Activated CD4-positive, alpha-beta T cell treated with anti-CD3 and anti-CD28 coated beads, Interleukin-2, amount 50 U/mL, for 4 hours (primary cell): ENCODE measurements around the gene ZNF784.
A peak's percentile ranks its signal among the peaks of the same experiment; 100 is the strongest.

Experiments
- DNase-seq, 2 experiments: peaks; one replicate each; pipeline ENCODE4 v3.0.0-alpha.2; 2020

The ZNF784 gene

GRCh38 chr19:55642153-55643002 lies 18.0 kb upstream of the ZNF784 start:
- no peak for DNase-seq

GRCh38 chr19:55641426-55642152 lies 17.2 kb upstream of the ZNF784 start:
- DNase-seq, result no peak

GRCh38 chr19:55640577-55641425 lies 16.4 kb upstream of the ZNF784 start, which contains the start of gene ZNF580:
ZNF580 (plus strand) TSS chr19:55641002; CDS start chr19:55642509, 1,507 bp downstream.
- peak; percentile 47 to 49 for DNase-seq

- DNase-seq, result peak; percentile 71
Observed at GRCh38 chr19:55640043-55640576, 15.7 kb upstream of the ZNF784 start.

- DNase-seq, result peak; percentile 54 to 58
Observed at GRCh38 chr19:55638864-55639359, 14.5 kb upstream of the ZNF784 start.

- no peak for DNase-seq
Observed at GRCh38 chr19:55637534-55637933, 13.2 kb upstream of the ZNF784 start.

- no peak for DNase-seq
Observed at GRCh38 chr19:55636723-55637122, 12.4 kb upstream of the ZNF784 start.

- DNase-seq, result no peak
Observed at GRCh38 chr19:55635856-55636440, 11.6 kb upstream of the ZNF784 start.

- no peak for DNase-seq
Observed at GRCh38 chr19:55635334-55635717, 11.0 kb upstream of the ZNF784 start.

- DNase-seq, result no peak
Observed at GRCh38 chr19:55633861-55634260, 9.5 kb upstream of the ZNF784 start.

- DNase-seq, result peak; percentile 86 to 87
Observed at GRCh38 chr19:55632463-55632834, 8.1 kb upstream of the ZNF784 start.

- DNase-seq, result peak; percentile 38 to 42
Observed at GRCh38 chr19:55626350-55626749, 2.0 kb upstream of the ZNF784 start.

- DNase-seq, result no peak
Observed at GRCh38 chr19:55625004-55625326, 599 bp upstream of the ZNF784 start.

- DNase-seq, result no peak
Observed at GRCh38 chr19:55623561-55623960, 805 bp downstream of the ZNF784 start.

- no peak for DNase-seq
Observed at GRCh38 chr19:55623130-55623529, 1.2 kb downstream of the ZNF784 start.

- no peak for DNase-seq
Observed at GRCh38 chr19:55622242-55622969, 2.0 kb downstream of the ZNF784 start.

GRCh38 chr19:55621673-55622231 lies 2.6 kb downstream of the ZNF784 start:
- DNase-seq, result no peak

GRCh38 chr19:55621205-55621672 lies 3.1 kb downstream of the ZNF784 start:
- DNase-seq, result no peak

GRCh38 chr19:55620410-55621204 lies 3.8 kb downstream of the ZNF784 start:
- no peak for DNase-seq

- no peak for DNase-seq
Observed at GRCh38 chr19:55619286-55619685, 5.1 kb downstream of the ZNF784 start.
